Lung (tissue), 12 donors: Measurements from ENCODE around the gene CCDC85C. TPM values are rescaled to one million over a fixed set of nuclear protein-coding genes. Genes with fewer than 3 reads are reported as not detected.

Experiments
- ATAC-seq: fragments of 200-7000 bp; cut with Tn5 transposase; one replicate; pipeline ENCODE4 v1.9.1; 2020; ENCODE audit warnings: moderate number of reproducible peaks; ENCODE audit not compliant: insufficient read depth, low FRiP score
- DNase-seq, 3 donors: peaks; one replicate each; pipeline ENCODE4 v3.0.0-alpha.2; 2013 to 2017
- H3K27ac ChIP-seq, 2 donors: one replicate each; pipeline ENCODE4 v1.5.1; 2013; ENCODE audit warnings: mild to moderate bottlenecking in 2 of 2, moderate library complexity in 2 of 2, control low read depth in 1 of 2, inconsistent platforms in 1 of 2, low read depth in 1 of 2, low read length in 1 of 2
- H3K27me3 ChIP-seq, 3 donors: one replicate each; pipeline ENCODE4 v1.5.1; 2013; ENCODE audit warnings: low read length in 2 of 3; ENCODE audit not compliant: control insufficient read depth in 3 of 3, insufficient read depth in 3 of 3
- H3K36me3 ChIP-seq, 4 donors: one replicate each; pipeline ENCODE4 v1.5.1; 2013; ENCODE audit warnings: low read length in 4 of 4, mild to moderate bottlenecking in 1 of 4, moderate library complexity in 1 of 4; ENCODE audit not compliant: control insufficient read depth in 4 of 4, insufficient read depth in 4 of 4
- H3K4me1 ChIP-seq, 5 donors: one replicate each; pipeline ENCODE4 v1.5.1; 2013; ENCODE audit warnings: low read length in 5 of 5, mild to moderate bottlenecking in 2 of 5, moderate library complexity in 1 of 5; ENCODE audit not compliant: control insufficient read depth in 5 of 5, insufficient read depth in 5 of 5
- H3K4me3 ChIP-seq: one replicate; pipeline ENCODE4 v1.5.1; 2013; ENCODE audit warnings: mild to moderate bottlenecking, control low read depth, moderate library complexity
- H3K9ac ChIP-seq, 2 donors: one replicate each; pipeline ENCODE4 v1.5.1; 2013; ENCODE audit warnings: low read length in 2 of 2, control low read depth in 1 of 2; ENCODE audit not compliant: insufficient read depth in 1 of 2
- H3K9me3 ChIP-seq, 4 donors: one replicate each; pipeline ENCODE4 v1.5.1; 2013; ENCODE audit warnings: low read length in 3 of 4, mild to moderate bottlenecking in 1 of 4, moderate library complexity in 1 of 4; ENCODE audit not compliant: control insufficient read depth in 4 of 4, insufficient read depth in 3 of 4
- WGBS, 2 donors: extraction: QIAGEN DNeasy Blood & Tissue Kit; methylation state at CpG; one replicate each; pipeline ENCODE4 v1.1.7; 2013; 5-methylcytosine and 5-hydroxymethylcytosine counted together
- polyA plus RNA-seq, 2 donors: library from polyadenylated mRNA; stranded (reverse); fragments of 200-250 nt; gene quantifications; one replicate each; pipeline ENCODE4 v1.2.1, GENCODE V29; 2013
- total RNA-seq, 2 donors: library from RNA; depleted of rRNA in 1 of 2; stranded (reverse); fragments of >200 nt in 1 of 2; gene quantifications; one replicate each; pipeline ENCODE4 v1.2.1, GENCODE V29; 2014 to 2021
- TF ChIP-seq, protein P1 (sequence below): IDR thresholded peaks from 2 replicates; pipeline ENCODE4 v1.5.1; 2012; ENCODE audit warnings: mild to moderate bottlenecking; ENCODE audit errors: control extremely low read depth, extremely low read depth
- donor health status: control.
- donor health status: control.
- donor health status: Bipolar disorder and iron deficiency.
- donor health status: healthy.
- donor health status: DM: yes; HTN: yes; CAD: no.

Gene CCDC85C
- total and polyA plus RNA-seq, 4 donors: 2.8 to 19.8 (median 17.6) TPM

DNA sequence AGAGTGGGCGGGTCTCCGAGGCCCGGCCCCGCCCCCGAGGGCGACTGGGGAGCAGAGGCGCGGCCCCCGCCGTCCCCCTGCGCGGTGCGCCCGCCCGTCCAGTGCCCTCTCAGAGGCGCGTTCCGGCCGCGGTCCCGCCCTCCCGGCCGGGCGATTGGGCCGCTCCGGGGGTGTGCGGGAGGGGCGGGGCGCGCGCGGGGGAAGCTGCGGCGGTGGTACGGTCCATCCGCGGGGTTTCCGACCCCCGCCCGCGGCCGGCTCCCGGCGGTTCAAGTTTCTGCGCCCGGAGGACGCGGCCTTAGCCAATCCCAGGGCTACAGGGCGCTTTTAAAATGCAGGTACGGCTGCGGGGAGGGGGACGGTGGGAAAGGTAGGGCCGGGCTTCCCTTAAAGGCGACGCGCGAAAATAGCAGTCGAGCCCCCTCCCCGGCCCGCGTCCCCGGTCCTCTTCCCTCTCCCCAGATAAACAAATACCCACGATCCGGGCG is 315 bp upstream of the CCDC85C start:
- Histone ChIP-seq H3K27me3 (peaks cover 0 to 10% (median 7%) of the 10 kb centered on the region in 3 donors), H3K4me3 (peak overlapping the region; percentile 66), H3K4me1 (peaks cover 8 to 28% (median 15%) of the 10 kb centered on the region in 5 donors), H3K9me3 (no peaks in the 10 kb centered on the region), H3K27ac (peak overlapping the region; percentile 85 to 89), H3K9ac (no peak overlapping the region), H3K36me3 (peaks cover 0 to 2% (median 0%) of the 10 kb centered on the region in 4 donors)
- ATAC-seq (peak; percentile 97), DNase-seq (peak; percentile 96 to 98 (median 97))
- WGBS, 2 donors: 1% methylated on average over 35 to 65 of the region's 65 CpGs
- TF ChIP-seq, protein P1, sequence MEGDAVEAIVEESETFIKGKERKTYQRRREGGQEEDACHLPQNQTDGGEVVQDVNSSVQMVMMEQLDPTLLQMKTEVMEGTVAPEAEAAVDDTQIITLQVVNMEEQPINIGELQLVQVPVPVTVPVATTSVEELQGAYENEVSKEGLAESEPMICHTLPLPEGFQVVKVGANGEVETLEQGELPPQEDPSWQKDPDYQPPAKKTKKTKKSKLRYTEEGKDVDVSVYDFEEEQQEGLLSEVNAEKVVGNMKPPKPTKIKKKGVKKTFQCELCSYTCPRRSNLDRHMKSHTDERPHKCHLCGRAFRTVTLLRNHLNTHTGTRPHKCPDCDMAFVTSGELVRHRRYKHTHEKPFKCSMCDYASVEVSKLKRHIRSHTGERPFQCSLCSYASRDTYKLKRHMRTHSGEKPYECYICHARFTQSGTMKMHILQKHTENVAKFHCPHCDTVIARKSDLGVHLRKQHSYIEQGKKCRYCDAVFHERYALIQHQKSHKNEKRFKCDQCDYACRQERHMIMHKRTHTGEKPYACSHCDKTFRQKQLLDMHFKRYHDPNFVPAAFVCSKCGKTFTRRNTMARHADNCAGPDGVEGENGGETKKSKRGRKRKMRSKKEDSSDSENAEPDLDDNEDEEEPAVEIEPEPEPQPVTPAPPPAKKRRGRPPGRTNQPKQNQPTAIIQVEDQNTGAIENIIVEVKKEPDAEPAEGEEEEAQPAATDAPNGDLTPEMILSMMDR: no peak

DNA sequence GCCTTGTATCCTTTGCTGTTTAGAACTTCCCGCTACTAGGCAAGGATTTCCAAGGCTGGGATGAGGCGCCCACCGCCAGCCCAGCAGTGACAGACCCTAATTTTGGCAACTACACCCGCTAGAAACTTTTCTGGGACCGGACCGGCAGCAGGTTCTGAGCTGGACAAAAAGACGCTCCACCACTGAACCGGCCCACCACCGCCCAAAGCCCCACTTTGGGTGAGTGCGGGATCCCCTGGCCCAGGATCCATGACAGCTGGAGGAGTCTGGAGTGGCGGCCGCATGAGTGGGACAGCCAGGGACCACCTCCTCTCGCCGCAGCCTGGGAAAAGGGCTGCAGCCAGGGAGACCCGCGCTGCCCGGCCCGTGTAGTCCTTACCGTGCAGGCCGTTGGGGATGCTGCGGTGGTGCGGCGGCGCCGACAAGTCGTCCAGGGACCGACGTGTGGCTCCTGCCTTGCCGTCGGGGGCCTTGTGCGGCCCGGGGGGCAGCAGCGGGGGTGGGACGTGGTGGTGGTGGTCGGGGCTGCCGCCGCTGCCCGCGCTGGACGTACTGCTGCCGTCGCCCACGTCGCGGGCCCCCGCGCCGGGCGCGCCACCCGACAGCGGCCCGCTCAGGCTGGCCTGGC is 1.1 kb downstream of the CCDC85C start:
- Histone ChIP-seq H3K36me3 (peaks cover 0 to 2% (median 0%) of the 10 kb centered on the region in 4 donors), H3K4me3 (peak overlapping the region; percentile 59), H3K9me3 (no peaks in the 10 kb centered on the region), H3K9ac (no peak overlapping the region), H3K4me1 (peaks cover 8 to 30% (median 28%) of the 10 kb centered on the region in 5 donors), H3K27me3 (peaks cover 0 to 10% (median 7%) of the 10 kb centered on the region in 3 donors), H3K27ac (peak overlapping the region in 1 of 2 donors; percentile 74)
- TF ChIP-seq, protein P1: no peak
- ATAC-seq (no peak), DNase-seq (no peak)
- 29 to 36% methylated on average over 31 to 53 of the region's 53 CpGs for WGBS, 2 donors

DNA sequence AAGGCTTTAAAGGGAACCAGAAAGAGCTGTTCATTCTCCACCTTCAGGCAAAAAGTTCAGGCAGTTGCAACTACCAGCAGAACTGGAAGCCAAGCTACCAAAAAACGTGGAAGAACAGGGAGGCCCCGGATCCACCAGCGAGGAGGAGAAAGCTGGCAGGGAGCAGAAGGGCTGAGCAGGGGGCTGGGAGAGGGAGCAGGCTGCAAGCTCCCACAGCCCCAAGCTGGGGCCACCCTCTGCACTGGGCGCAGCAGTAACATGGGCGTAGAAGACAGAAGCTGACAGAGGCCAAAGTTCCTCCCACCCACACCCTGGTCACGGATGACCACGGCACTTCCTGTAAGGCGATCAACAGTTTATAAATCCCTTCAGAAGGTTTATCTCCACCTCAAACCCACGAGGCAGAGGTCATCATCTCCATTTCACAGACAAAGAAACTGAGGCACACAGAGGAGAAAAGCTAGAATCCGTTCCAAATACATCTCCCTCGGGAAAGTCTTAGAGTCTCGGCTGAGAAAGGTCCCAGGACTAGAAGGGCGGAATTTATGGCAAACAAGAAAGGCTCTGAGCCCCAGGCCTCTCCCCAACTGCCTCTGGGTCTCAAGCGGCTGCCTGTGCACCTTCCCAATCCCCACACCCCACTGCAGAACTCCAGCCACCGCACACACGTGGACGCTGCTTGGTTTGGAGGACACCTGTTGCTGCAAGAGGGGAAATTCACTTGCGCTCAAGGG is 1.8 kb downstream of the CCDC85C start:
- no peak for ATAC-seq
- no peaks in the 10 kb centered on the region for H3K9me3 ChIP-seq
- peak overlapping the region; percentile 35 to 74 for H3K27ac ChIP-seq
- TF ChIP-seq, protein P1: no peak
- WGBS, 2 donors: 35 to 50% methylated on average over 18 of the region's 18 CpGs
- no peak for DNase-seq
- no peak overlapping the region for H3K9ac ChIP-seq
- peak overlapping the region; percentile 59 for H3K4me3 ChIP-seq
- H3K36me3 ChIP-seq: no peaks in the 10 kb centered on the region
- peaks cover 8 to 34% (median 28%) of the 10 kb centered on the region in 5 donors for H3K4me1 ChIP-seq
- peaks cover 0 to 10% (median 7%) of the 10 kb centered on the region in 3 donors for H3K27me3 ChIP-seq
